ENCODE results near the gene CLEC2D. TPM values are rescaled to one million over a fixed set of nuclear protein-coding genes. Genes with fewer than 3 reads are reported as not detected.
A peak's percentile ranks its signal among the peaks of the same experiment; 100 is the strongest.

The CLEC2D gene
- total RNA-seq, 1 experiment from 2014 or later, result 32.6 TPM

GRCh38 chr12:9626821-9627220 is 42.7 kb upstream of the CLEC2D start:
- Histone ChIP-seq H3K27ac (no peak overlapping the region), H3F3A (ENCODE audit: insufficient read depth, low read depth) (no peaks in the 10 kb centered on the region), H2AFZ (no peak overlapping the region), H3K9me2 (ENCODE audit: insufficient read depth) (no peaks in the 10 kb centered on the region), H4K20me1 (ENCODE audit: insufficient read depth) (no peaks in the 10 kb centered on the region), H3K9me3 (ENCODE audit: insufficient read depth, low read depth) (no peaks in the 10 kb centered on the region), H3K4me2 (no peak overlapping the region), H3K36me3 (ENCODE audit: low read depth) (no peaks in the 10 kb centered on the region), H3K79me2 (ENCODE audit: low read depth) (no peaks in the 10 kb centered on the region), H3K4me3 (no peak overlapping the region), H3K27me3 (ENCODE audit: insufficient read depth, low read depth) (no peaks in the 10 kb centered on the region), H3K4me1 (replicated peaks; ENCODE audit: insufficient read depth) (no peaks in the 10 kb centered on the region)
- no peak for DNase-seq
- BruUV-seq (replicated peaks), result no TSS peak
- ChIA-PET CTCF (no interaction called here), POLR2A (ENCODE audit: unreplicated experiment) (no interaction called here)
- intact Hi-C loops (cut with micrococcal nuclease; ENCODE audit: unreplicated experiment), result no loop called here
- no peak for TF ChIP-seq CTCF (conservative IDR thresholded peaks at IDR 0.05)
- no peak for TF ChIP-seq EZH2 (IDR thresholded peaks at IDR 0.05; ENCODE audit: low read depth)

DNA sequence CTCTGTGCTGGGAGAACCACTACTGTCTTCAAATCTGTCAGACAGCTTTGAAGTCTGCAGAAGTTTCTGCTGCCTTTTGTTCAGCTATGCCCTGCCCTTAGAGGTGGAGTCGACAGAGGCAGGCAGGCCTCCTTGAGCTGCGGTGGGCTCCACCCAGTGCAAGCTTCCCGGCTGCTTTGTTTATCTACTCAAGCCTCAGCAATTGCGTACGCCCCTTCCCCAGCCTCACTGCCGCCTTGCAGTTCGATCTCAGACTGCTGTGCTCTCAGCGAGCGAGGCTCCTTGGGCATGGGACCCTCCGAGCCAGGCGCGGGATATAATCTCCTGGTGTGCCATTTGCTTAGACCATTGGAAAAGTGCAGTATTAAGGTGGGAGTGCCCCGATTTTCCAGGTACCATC is 36.7 kb upstream of the CLEC2D start:
- no TSS peak for BruUV-seq (replicated peaks)
- Histone ChIP-seq H3K36me3 (ENCODE audit: low read depth) (no peaks in the 10 kb centered on the region), H3K9me2 (ENCODE audit: insufficient read depth) (no peaks in the 10 kb centered on the region), H3K4me2 (no peak overlapping the region), H3K4me3 (no peak overlapping the region), H3K27me3 (ENCODE audit: insufficient read depth, low read depth) (no peaks in the 10 kb centered on the region), H4K20me1 (ENCODE audit: insufficient read depth) (no peaks in the 10 kb centered on the region), H3K79me2 (ENCODE audit: low read depth) (no peaks in the 10 kb centered on the region), H3K4me1 (replicated peaks; ENCODE audit: insufficient read depth) (peaks cover 5% of the 10 kb centered on the region), H3F3A (ENCODE audit: insufficient read depth, low read depth) (peaks cover under 1% of the 10 kb centered on the region; the same call in 1 of the 2 replicates), H2AFZ (no peak overlapping the region), H3K9me3 (ENCODE audit: insufficient read depth, low read depth) (no peaks in the 10 kb centered on the region; the same call in 1 of the 2 replicates), H3K27ac (no peak overlapping the region)
- ChIA-PET POLR2A (ENCODE audit: unreplicated experiment) (interaction anchor here (0.9 kb wide), 1 partner anchor 15 kb away, joined by 9 read pairs; no protein-coding TSS in a partner anchor), CTCF (no interaction called here)
- intact Hi-C loops (cut with micrococcal nuclease; ENCODE audit: unreplicated experiment), result loop anchor here (5.0 kb wide), 1 partner anchor 300 kb away; no protein-coding TSS in a partner anchor
- no peak for TF ChIP-seq CTCF (conservative IDR thresholded peaks at IDR 0.05)
- no peak for TF ChIP-seq EZH2 (IDR thresholded peaks at IDR 0.05; ENCODE audit: low read depth)
- DNase-seq, result no peak

GRCh38 chr12:9634177-9634803 is 35.2 kb upstream of the CLEC2D start:
- Histone ChIP-seq H3K9me2 (ENCODE audit: insufficient read depth) (no peaks in the 10 kb centered on the region), H3K27me3 (ENCODE audit: insufficient read depth, low read depth) (no peaks in the 10 kb centered on the region), H3F3A (ENCODE audit: insufficient read depth, low read depth) (peaks cover 15% of the 10 kb centered on the region; the same call in 1 of the 2 replicates), H3K27ac (no peak overlapping the region), H3K9me3 (ENCODE audit: insufficient read depth, low read depth) (peaks cover under 1% of the 10 kb centered on the region; the same call in 1 of the 2 replicates), H3K4me1 (replicated peaks; ENCODE audit: insufficient read depth) (peaks cover 20% of the 10 kb centered on the region), H3K36me3 (ENCODE audit: low read depth) (no peaks in the 10 kb centered on the region), H3K4me2 (no peak overlapping the region), H2AFZ (no peak overlapping the region), H3K4me3 (no peak overlapping the region), H4K20me1 (ENCODE audit: insufficient read depth) (no peaks in the 10 kb centered on the region), H3K79me2 (ENCODE audit: low read depth) (no peaks in the 10 kb centered on the region)
- peak; percentile 90 for TF ChIP-seq CTCF (conservative IDR thresholded peaks at IDR 0.05)
- no peak for TF ChIP-seq EZH2 (IDR thresholded peaks at IDR 0.05; ENCODE audit: low read depth)
- no TSS peak for BruUV-seq (replicated peaks)
- ChIA-PET POLR2A (ENCODE audit: unreplicated experiment) (no interaction called here), CTCF (interaction anchor here (0.6 to 1.5 kb wide), 6 partner anchors 13 to 307 kb away, joined by 3 to 4 read pairs (median 4); no protein-coding TSS in a partner anchor)
- peak; percentile 43 to 56 for DNase-seq
- intact Hi-C loops (cut with micrococcal nuclease; ENCODE audit: unreplicated experiment), result loop anchor here (1.0 to 5.0 kb wide), 6 partner anchors 39 to 507 kb away; no protein-coding TSS in a partner anchor

Data from PC-9 (cell line).